Tibial artery (tissue), 4 donors: ENCODE results near the gene DGKI.

Source experiments
- DNase-seq, 2 donors: peaks; one replicate each; pipeline ENCODE4 v3.0.0-alpha.2; 2019
- H3K27ac ChIP-seq, 2 donors: fragments of 200-600 bp; sonication (generic) in 1 of 2; 1 replicate in 1 of 2; 2 replicates in 1 of 2; pipeline ENCODE4 v1.5.1; 2018 to 2019; ENCODE audit warnings: mild to moderate bottlenecking in 1 of 2
- H3K27me3 ChIP-seq, 2 donors: fragments of 200-600 bp; sonication (generic) in 1 of 2; one replicate each; pipeline versions ENCODE4 v1.5.1 to v1.6.0; 2016 to 2019
- H3K36me3 ChIP-seq, 3 donors: fragments of 200-600 bp; sonication (generic) in 2 of 3; one replicate each; pipeline ENCODE4 v1.5.1; 2016 to 2019; ENCODE audit warnings: mild to moderate bottlenecking in 2 of 3
- H3K4me1 ChIP-seq, 4 donors: fragments of 200-600 bp; sonication (generic) in 2 of 4; 1 replicate in 3 of 4; 2 replicates in 1 of 4; pipeline ENCODE4 v1.5.1; 2016 to 2019
- H3K4me3 ChIP-seq, 2 donors: fragments of 200-600 bp; sonication (generic) in 1 of 2; 1 replicate in 1 of 2; 2 replicates in 1 of 2; pipeline ENCODE4 v1.5.1; 2018 to 2019; ENCODE audit warnings: mild to moderate bottlenecking in 2 of 2
- H3K9me3 ChIP-seq, 3 donors: fragments of 200-600 bp; sonication (generic) in 1 of 3; one replicate each; pipeline ENCODE4 v1.5.1; 2016 to 2019
- intact Hi-C: fragments of 100-400 bp; cut with DNase I; formaldehyde crosslinking; loops from one replicate; pipeline ENCODE4 v1.15.0; 2023; ENCODE audit warnings: low total_unique reads
- TF ChIP-seq, protein P1 (sequence below), 2 experiments: fragments of 200-600 bp in 1 of 2; fragments of 450-650 bp in 1 of 2; IDR thresholded peaks; one replicate each; pipeline ENCODE4 v1.5.1; 2017 to 2019; ENCODE audit warnings: antibody characterized with exemption in 2 of 2, mild to moderate bottlenecking in 1 of 2, moderate library complexity in 1 of 2

Gene DGKI

DNA sequence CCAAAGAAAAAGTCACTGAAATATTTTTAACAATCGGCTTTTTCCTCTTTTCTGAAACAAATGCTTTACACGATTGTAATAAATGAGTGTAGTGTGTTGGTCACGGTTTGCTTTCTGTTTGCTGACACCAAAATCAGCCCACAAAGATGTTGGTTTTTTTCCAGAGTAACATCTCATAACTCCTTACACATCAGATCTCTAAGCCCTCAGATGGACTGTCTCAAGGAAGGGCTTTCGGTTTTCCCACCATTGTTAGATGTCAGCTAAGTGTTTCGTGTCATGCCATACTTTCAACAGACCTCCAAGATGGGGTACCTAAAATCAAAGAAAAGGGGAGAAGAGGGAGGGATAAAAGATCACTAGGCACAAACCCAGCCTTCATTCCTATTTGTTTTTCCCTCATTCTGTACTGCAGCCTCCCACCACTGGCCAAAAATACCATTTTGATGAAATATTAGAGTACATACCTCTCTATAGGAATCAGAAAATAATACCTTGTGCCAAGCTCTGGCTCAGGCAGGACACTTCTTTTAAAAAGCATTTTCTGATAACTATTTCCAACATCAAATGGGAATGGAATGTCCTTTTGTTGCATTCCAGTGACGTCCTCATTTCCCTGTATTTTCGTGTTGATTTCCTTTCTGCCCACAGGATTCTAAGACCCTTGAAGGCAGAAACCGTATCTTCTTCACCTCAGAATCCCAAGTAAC, 159.1 kb downstream of the DGKI start:
- intact Hi-C loops = no loop called here
- no peaks in the 10 kb centered on the region for H3K36me3 ChIP-seq
- H3K27ac ChIP-seq = no peak overlapping the region
- DNase-seq = no peak
- no peaks in the 10 kb centered on the region for H3K27me3 ChIP-seq
- H3K9me3 ChIP-seq = no peaks in the 10 kb centered on the region
- no peak overlapping the region for H3K4me3 ChIP-seq
- H3K4me1 ChIP-seq = peaks cover 0 to 5% (median 2%) of the 10 kb centered on the region in 4 donors
- TF ChIP-seq, protein P1, sequence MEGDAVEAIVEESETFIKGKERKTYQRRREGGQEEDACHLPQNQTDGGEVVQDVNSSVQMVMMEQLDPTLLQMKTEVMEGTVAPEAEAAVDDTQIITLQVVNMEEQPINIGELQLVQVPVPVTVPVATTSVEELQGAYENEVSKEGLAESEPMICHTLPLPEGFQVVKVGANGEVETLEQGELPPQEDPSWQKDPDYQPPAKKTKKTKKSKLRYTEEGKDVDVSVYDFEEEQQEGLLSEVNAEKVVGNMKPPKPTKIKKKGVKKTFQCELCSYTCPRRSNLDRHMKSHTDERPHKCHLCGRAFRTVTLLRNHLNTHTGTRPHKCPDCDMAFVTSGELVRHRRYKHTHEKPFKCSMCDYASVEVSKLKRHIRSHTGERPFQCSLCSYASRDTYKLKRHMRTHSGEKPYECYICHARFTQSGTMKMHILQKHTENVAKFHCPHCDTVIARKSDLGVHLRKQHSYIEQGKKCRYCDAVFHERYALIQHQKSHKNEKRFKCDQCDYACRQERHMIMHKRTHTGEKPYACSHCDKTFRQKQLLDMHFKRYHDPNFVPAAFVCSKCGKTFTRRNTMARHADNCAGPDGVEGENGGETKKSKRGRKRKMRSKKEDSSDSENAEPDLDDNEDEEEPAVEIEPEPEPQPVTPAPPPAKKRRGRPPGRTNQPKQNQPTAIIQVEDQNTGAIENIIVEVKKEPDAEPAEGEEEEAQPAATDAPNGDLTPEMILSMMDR (IDR thresholded peaks at IDR 0.05) = no peak

DNA sequence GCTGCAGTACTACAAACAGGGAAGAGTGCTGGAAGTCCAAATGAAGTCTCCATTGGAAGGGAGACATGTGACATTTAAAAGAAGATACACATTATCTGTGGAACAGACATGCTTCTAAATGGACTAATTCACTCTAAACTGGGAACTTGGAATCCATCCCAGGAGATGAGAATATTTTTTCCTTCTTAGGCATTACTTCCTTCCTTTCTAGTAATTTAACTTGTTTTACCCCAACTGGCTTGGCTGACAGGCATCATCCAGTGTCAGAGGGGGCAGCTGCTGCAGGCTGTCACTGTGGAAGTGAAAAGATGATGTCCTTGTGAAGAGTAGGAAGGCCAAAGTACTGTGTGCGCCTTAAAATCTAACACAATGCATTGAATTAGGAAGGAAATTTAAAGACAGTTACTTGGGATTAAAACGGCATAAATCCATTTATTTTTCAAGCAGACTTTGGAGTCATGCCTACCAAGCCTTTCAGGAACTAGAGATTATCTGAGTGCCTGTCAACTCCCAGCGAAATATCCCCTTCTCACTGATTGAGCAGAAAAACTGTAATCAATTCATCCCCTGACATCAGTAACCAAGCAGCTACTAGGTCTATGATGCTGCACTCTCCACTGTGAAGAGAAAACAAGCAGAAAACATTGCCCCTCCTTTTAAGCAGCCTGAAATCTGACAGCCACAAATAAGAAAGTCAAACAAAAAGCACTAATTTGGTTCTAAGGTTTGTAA, 161.2 kb downstream of the DGKI start:
- no peak for DNase-seq
- TF ChIP-seq, protein P1 (IDR thresholded peaks at IDR 0.05) = no peak
- peaks cover 0 to 5% (median 2%) of the 10 kb centered on the region in 4 donors for H3K4me1 ChIP-seq
- H3K9me3 ChIP-seq = no peaks in the 10 kb centered on the region
- H3K27me3 ChIP-seq = no peaks in the 10 kb centered on the region
- no peak overlapping the region for H3K27ac ChIP-seq
- intact Hi-C loops = no loop called here
- no peak overlapping the region for H3K4me3 ChIP-seq
- H3K36me3 ChIP-seq = no peaks in the 10 kb centered on the region

DNA sequence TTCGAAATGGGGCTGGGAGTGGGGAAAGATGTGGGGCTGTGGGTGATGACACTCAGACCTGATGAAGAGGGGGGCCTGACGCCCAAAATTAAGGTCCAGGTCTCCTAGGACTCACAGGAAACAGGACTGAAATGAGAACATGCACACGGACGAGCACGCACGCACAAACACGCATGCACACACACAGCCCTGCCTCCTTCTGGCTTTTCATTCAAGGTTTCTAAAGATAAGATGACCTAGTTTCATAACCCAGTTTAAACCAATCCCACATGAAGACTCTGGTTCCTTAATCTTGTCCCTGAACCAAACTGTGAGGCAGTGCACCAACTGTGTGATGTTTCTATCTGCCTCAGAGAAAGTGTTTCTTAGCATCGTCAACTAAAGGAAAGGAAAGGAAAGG, 162.0 kb downstream of the DGKI start:
- H3K36me3 ChIP-seq = no peaks in the 10 kb centered on the region
- intact Hi-C loops = no loop called here
- TF ChIP-seq, protein P1 (IDR thresholded peaks at IDR 0.05) = no peak
- DNase-seq = no peak
- no peaks in the 10 kb centered on the region for H3K9me3 ChIP-seq
- no peak overlapping the region for H3K27ac ChIP-seq
- no peak overlapping the region for H3K4me3 ChIP-seq
- H3K4me1 ChIP-seq = peaks cover 0 to 5% (median 2%) of the 10 kb centered on the region in 4 donors
- no peaks in the 10 kb centered on the region for H3K27me3 ChIP-seq

DNA sequence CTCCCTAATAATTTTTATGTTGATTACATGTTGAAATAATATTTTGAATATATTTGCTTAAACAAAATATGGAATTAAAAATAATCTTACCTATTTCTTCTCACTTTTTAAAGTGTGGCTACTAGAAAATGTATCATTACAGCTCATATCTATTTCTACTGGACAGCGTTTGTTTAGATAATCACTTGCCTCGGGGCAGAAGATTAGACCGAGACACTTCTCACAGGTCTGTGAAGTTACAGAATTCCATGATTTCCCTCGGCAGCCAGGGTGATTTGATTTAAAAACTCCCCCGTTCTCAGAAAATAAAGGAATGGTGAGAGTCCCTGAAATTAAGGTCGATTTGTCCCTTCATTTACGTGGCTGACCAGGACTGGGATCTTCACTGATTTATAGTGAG, 162.5 kb downstream of the DGKI start:
- H3K4me3 ChIP-seq = no peak overlapping the region
- no peak overlapping the region for H3K27ac ChIP-seq
- no peaks in the 10 kb centered on the region for H3K27me3 ChIP-seq
- peaks cover 0 to 5% (median 2%) of the 10 kb centered on the region in 4 donors for H3K4me1 ChIP-seq
- H3K9me3 ChIP-seq = no peaks in the 10 kb centered on the region
- no peak for DNase-seq
- H3K36me3 ChIP-seq = no peaks in the 10 kb centered on the region
- TF ChIP-seq, protein P1 (IDR thresholded peaks at IDR 0.05) = no peak
- intact Hi-C loops = no loop called here

DNA sequence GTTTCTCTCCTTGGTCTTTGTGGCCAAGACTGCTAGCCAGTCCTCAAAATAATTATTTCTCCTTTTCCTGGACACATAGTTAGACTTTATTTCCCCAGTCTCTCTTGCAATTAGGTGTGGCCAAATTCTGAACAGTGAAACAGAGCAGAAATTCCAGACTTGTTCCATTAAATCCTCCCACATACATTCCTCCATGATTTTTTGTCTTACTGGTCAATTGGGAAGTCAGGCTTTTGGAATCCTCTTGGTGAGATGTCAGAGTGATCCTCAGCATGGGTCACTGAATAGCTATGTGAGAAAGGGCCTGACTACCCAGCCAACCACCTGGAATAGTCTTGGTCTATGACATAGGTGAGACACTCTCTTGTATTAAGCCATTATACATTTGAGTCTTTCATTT, 164.2 kb downstream of the DGKI start:
- no peak for DNase-seq
- H3K36me3 ChIP-seq = no peaks in the 10 kb centered on the region
- TF ChIP-seq, protein P1 (IDR thresholded peaks at IDR 0.05) = no peak
- H3K9me3 ChIP-seq = no peaks in the 10 kb centered on the region
- no peak overlapping the region for H3K27ac ChIP-seq
- intact Hi-C loops = no loop called here
- no peak overlapping the region for H3K4me3 ChIP-seq
- H3K27me3 ChIP-seq = no peaks in the 10 kb centered on the region
- H3K4me1 ChIP-seq = no peaks in the 10 kb centered on the region
